Kidney epithelial cell (primary cell): ENCODE results near the gene ALOX5. TPM values are rescaled to one million over a fixed set of nuclear protein-coding genes. Genes with fewer than 3 reads are reported as not detected.

Source experiments
- DNase-seq: peaks from one replicate; pipeline ENCODE4 v3.0.0-alpha.2; 2010; ENCODE audit warnings: low read depth
- H3K27me3 ChIP-seq: 2 replicates; pipeline ENCODE4 v1.6.0; 2011; ENCODE audit warnings: low read length; ENCODE audit not compliant: control insufficient read depth, insufficient read depth
- H3K36me3 ChIP-seq: 2 replicates; pipeline ENCODE4 v1.5.1; 2011; ENCODE audit warnings: low read length; ENCODE audit not compliant: control insufficient read depth, insufficient read depth
- H3K4me3 ChIP-seq: 2 replicates; pipeline ENCODE4 v1.5.1; 2011; ENCODE audit warnings: low read depth, mild to moderate bottlenecking, control low read depth, low read length
- CTCF ChIP-seq: IDR thresholded peaks from 2 replicates; pipeline ENCODE4 v1.5.1; 2011; ENCODE audit warnings: mild to moderate bottlenecking, moderate library complexity, low read length, control low read depth, inconsistent platforms; ENCODE audit not compliant: insufficient read depth, poor library complexity, severe bottlenecking
- total RNA-seq: library from RNA; depleted of rRNA; stranded (reverse); fragments of >200 nt; gene quantifications from 2 replicates; pipeline ENCODE4 v1.2.3, GENCODE V29; 2015

Gene ALOX5
- total RNA-seq, 1 donor from 2014 or later, result 18.7 TPM

GRCh38 chr10:45442662-45443061, 68.6 kb downstream of the ALOX5 start:
- H3K4me3 ChIP-seq, result no peak overlapping the region
- peaks cover 2% of the 10 kb centered on the region for H3K27me3 ChIP-seq
- no peak for TF ChIP-seq CTCF
- no peaks in the 10 kb centered on the region for H3K36me3 ChIP-seq
- no peak for DNase-seq

DNA sequence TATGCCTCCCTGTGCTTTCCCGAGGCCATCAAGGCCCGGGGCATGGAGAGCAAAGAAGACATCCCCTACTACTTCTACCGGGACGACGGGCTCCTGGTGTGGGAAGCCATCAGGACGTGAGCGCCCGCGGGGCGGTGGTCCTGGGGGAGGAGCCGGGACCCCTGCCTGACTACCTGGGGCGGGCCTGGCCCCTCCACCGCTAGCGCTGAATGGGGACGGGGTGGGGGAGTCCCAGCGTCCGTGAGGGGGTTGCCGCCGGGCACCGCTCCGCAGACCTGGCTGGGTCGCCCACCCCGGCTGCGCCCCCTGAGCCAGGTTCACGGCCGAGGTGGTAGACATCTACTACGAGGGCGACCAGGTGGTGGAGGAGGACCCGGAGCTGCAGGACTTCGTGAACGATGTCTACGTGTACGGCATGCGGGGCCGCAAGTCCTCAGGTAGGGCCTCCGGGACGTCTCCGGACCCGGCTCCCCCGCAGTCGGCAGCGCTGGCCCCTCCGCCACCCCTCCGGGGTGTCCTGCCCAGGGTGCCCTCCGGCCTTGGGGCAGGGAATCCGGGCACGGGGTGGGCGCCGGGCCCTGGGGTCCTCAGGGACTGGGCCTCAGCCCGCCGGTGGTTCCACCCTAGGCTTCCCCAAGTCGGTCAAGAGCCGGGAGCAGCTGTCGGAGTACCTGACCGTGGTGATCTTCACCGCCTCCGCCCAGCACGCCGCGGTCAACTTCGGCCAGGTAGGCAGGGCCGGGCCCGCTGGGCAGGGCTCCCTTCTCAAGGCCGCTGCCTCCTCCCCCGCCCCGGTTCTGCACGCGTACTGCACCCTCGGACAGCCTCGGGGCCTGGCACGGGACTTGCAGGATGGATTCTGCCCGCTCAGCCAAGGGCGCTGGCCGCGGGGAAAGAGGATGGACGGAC, 69.3 kb downstream of the ALOX5 start:
- Histone ChIP-seq H3K27me3 (peaks cover 2% of the 10 kb centered on the region), H3K36me3 (no peaks in the 10 kb centered on the region), H3K4me3 (no peak overlapping the region)
- no peak for TF ChIP-seq CTCF
- no peak for DNase-seq

DNA sequence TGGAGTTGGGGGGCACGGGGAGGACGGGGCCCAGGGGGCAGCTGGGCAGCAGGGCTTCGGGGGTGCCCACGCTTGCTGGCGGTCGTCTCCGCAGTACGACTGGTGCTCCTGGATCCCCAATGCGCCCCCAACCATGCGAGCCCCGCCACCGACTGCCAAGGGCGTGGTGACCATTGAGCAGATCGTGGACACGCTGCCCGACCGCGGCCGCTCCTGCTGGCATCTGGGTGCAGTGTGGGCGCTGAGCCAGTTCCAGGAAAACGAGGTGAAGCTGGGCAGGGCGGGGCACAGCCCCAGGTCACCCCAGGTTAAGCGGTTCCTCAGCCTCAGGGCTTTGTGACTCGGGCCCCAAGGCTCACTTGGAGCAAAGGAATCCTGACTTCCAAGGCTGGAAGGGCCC, 70.0 kb downstream of the ALOX5 start:
- Histone ChIP-seq H3K27me3 (peaks cover 2% of the 10 kb centered on the region), H3K4me3 (no peak overlapping the region), H3K36me3 (no peaks in the 10 kb centered on the region)
- no peak for DNase-seq
- TF ChIP-seq CTCF, result no peak

GRCh38 chr10:45444976-45445898, 71.2 kb downstream of the ALOX5 start:
- Histone ChIP-seq H3K27me3 (no peaks in the 10 kb centered on the region), H3K4me3 (no peak overlapping the region), H3K36me3 (no peaks in the 10 kb centered on the region)
- no peak for DNase-seq
- TF ChIP-seq CTCF, result no peak

GRCh38 chr10:45446858-45447257, 72.8 kb downstream of the ALOX5 start:
- DNase-seq, result no peak
- H3K27me3 ChIP-seq, result no peaks in the 10 kb centered on the region
- no peak overlapping the region for H3K4me3 ChIP-seq
- no peak for TF ChIP-seq CTCF
- H3K36me3 ChIP-seq, result no peaks in the 10 kb centered on the region
